Hepatocyte (in vitro differentiated cells): ENCODE results near the gene ELL. TPM values are rescaled to one million over a fixed set of nuclear protein-coding genes. Genes with fewer than 3 reads are reported as not detected.

Source experiments
- DNase-seq: peaks from one replicate; pipeline ENCODE4 v3.0.0-alpha.2; 2016; ENCODE audit warnings: low spot score
- H2AFZ ChIP-seq: fragments of 200-600 bp; sonication (generic); 2 replicates; pipeline ENCODE4 v1.6.0; 2016; ENCODE audit warnings: antibody characterized with exemption, mild to moderate bottlenecking
- H3K27ac ChIP-seq: fragments of 200-600 bp; sonication (generic); 2 replicates; pipeline ENCODE4 v1.5.1; 2016; ENCODE audit warnings: mild to moderate bottlenecking
- H3K27me3 ChIP-seq: fragments of 200-600 bp; sonication (generic); 2 replicates; pipeline ENCODE4 v1.6.1; 2016
- H3K36me3 ChIP-seq: fragments of 200-600 bp; sonication (generic); replicated peaks from 2 replicates; pipeline ENCODE4 v1.5.1; 2016; ENCODE audit warnings: low read depth; ENCODE audit not compliant: insufficient read depth
- H3K4me1 ChIP-seq: fragments of 200-600 bp; sonication (generic); 2 replicates; pipeline ENCODE4 v1.5.1; 2016; ENCODE audit warnings: mild to moderate bottlenecking, moderate library complexity; ENCODE audit not compliant: insufficient read depth
- H3K4me2 ChIP-seq: fragments of 200-600 bp; sonication (generic); 2 replicates; pipeline ENCODE4 v1.6.0; 2016
- H3K4me3 ChIP-seq: fragments of 200-600 bp; sonication (generic); 2 replicates; pipeline ENCODE4 v1.5.1; 2016; ENCODE audit warnings: mild to moderate bottlenecking
- H3K79me2 ChIP-seq: fragments of 200-600 bp; sonication (generic); 2 replicates; pipeline ENCODE4 v1.6.0; 2017; ENCODE audit warnings: mild to moderate bottlenecking
- H3K9me2 ChIP-seq: fragments of 200-600 bp; sonication (generic); replicated peaks from 2 replicates; pipeline ENCODE4 v1.6.0; 2017; ENCODE audit warnings: mild to moderate bottlenecking; ENCODE audit not compliant: insufficient read depth
- H3K9me3 ChIP-seq: fragments of 200-600 bp; sonication (generic); 2 replicates; pipeline ENCODE4 v1.5.1; 2016; ENCODE audit warnings: low read depth, mild to moderate bottlenecking
- H4K20me1 ChIP-seq: fragments of 200-600 bp; sonication (generic); 2 replicates; pipeline ENCODE4 v1.6.0; 2016; ENCODE audit warnings: mild to moderate bottlenecking; ENCODE audit not compliant: insufficient read depth, poor library complexity, severe bottlenecking
- EZH2 ChIP-seq: fragments of 200-600 bp; sonication (generic); IDR thresholded peaks from 2 replicates; pipeline ENCODE4 v1.6.1; 2016; ENCODE audit warnings: antibody characterized with exemption, mild to moderate bottlenecking, borderline replicate concordance
- EZH2phosphoT487 ChIP-seq: fragments of 200-600 bp; sonication (generic); IDR thresholded peaks from one replicate; pipeline ENCODE4 v1.6.1; 2018; ENCODE audit warnings: antibody characterized with exemption, mild to moderate bottlenecking, low read depth, moderate library complexity; ENCODE audit not compliant: unreplicated experiment, severe bottlenecking
- WGBS: methylation state at CpG from one replicate; pipeline ENCODE4 v1.1.6; 2016; ENCODE audit warnings: low lambda C conversion rate; ENCODE audit errors: missing lambda C conversion rate; 5-methylcytosine and 5-hydroxymethylcytosine counted together
- polyA plus RNA-seq: library from polyadenylated mRNA; unstranded; fragments of >200 nt; fragmentation: Nextera tagmentation; extraction: Ambion mirVana; gene quantifications from 2 replicates; pipeline ENCODE4 v1.2.1, GENCODE V29; 2016
- total RNA-seq: library from RNA; depleted of rRNA; stranded (reverse); fragments of >200 nt; gene quantifications from 2 replicates; pipeline ENCODE4 v1.2.3, GENCODE V29; 2014
- TF ChIP-seq, protein P1 (sequence below): fragments of 200-600 bp; sonication (generic); IDR thresholded peaks from 2 replicates; pipeline ENCODE4 v1.5.1; 2016; ENCODE audit warnings: antibody characterized with exemption, mild to moderate bottlenecking; ENCODE audit not compliant: poor library complexity

The ELL gene
- total and polyA plus RNA-seq, 2 experiments from 2014 or later = 11.0 to 15.0 TPM

DNA sequence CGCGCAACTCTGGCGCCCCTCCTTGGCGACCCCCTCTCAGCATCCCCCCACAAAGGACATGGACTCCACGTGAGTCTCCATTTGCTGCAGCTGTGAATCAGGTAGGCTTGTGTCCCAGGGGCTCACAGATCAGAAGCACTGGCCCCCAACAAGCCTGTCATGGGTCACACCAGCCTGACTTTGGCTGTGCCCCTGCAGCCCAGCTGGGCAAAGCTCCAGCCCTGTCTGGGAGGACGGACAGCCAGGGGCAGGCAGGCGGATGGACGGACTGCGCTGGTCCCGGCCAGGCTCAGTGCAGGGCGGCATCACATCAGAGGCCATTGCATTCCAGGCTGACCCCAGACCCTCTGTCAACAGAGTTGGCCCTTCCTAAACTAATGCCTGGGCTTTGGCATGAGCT, 55.5 kb downstream of the ELL start:
- Histone ChIP-seq H3K27me3 (no peaks in the 10 kb centered on the region), H3K36me3 (no peaks in the 10 kb centered on the region), H3K79me2 (peaks cover 18% of the 10 kb centered on the region), H3K9me3 (no peaks in the 10 kb centered on the region), H3K9me2 (no peaks in the 10 kb centered on the region), H4K20me1 (peaks cover 23% of the 10 kb centered on the region), H2AFZ (no peak overlapping the region), H3K4me2 (no peak overlapping the region), H3K4me3 (no peak overlapping the region), H3K4me1 (peaks cover 22% of the 10 kb centered on the region), H3K27ac (no peak overlapping the region)
- WGBS = 98% methylated on average over 11 of the region's 11 CpGs
- no peak for DNase-seq
- no peak for TF ChIP-seq EZH2

DNA sequence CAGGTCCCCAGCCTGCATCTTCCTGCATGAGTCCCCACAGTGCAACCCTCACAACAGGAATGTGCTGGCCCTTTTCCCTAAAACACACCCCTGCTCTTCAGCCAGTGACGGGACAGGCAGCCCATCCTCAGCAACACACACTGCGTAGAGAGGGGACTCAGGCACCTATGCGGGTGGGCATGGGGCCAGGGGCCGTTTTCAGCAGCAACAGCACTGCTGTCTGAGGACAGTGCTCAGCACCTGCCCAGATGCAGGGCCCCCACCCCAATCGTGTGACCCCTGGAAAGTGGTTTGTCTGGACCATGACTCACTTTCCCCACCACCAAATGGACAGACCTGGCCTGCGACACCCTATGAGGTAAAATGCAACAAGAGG, 55.9 kb downstream of the ELL start:
- no peak for TF ChIP-seq EZH2phosphoT487
- TF ChIP-seq, protein P1, sequence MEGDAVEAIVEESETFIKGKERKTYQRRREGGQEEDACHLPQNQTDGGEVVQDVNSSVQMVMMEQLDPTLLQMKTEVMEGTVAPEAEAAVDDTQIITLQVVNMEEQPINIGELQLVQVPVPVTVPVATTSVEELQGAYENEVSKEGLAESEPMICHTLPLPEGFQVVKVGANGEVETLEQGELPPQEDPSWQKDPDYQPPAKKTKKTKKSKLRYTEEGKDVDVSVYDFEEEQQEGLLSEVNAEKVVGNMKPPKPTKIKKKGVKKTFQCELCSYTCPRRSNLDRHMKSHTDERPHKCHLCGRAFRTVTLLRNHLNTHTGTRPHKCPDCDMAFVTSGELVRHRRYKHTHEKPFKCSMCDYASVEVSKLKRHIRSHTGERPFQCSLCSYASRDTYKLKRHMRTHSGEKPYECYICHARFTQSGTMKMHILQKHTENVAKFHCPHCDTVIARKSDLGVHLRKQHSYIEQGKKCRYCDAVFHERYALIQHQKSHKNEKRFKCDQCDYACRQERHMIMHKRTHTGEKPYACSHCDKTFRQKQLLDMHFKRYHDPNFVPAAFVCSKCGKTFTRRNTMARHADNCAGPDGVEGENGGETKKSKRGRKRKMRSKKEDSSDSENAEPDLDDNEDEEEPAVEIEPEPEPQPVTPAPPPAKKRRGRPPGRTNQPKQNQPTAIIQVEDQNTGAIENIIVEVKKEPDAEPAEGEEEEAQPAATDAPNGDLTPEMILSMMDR = no peak
- no peak for TF ChIP-seq EZH2
- Histone ChIP-seq H2AFZ (no peak overlapping the region), H3K79me2 (peaks cover 18% of the 10 kb centered on the region), H3K4me1 (peaks cover 22% of the 10 kb centered on the region), H4K20me1 (peaks cover 23% of the 10 kb centered on the region), H3K27ac (no peak overlapping the region), H3K27me3 (no peaks in the 10 kb centered on the region), H3K9me3 (no peaks in the 10 kb centered on the region), H3K36me3 (no peaks in the 10 kb centered on the region), H3K9me2 (no peaks in the 10 kb centered on the region), H3K4me3 (no peak overlapping the region), H3K4me2 (no peak overlapping the region)
- no peak for DNase-seq
- 97% methylated on average over 6 of the region's 6 CpGs for WGBS

DNA sequence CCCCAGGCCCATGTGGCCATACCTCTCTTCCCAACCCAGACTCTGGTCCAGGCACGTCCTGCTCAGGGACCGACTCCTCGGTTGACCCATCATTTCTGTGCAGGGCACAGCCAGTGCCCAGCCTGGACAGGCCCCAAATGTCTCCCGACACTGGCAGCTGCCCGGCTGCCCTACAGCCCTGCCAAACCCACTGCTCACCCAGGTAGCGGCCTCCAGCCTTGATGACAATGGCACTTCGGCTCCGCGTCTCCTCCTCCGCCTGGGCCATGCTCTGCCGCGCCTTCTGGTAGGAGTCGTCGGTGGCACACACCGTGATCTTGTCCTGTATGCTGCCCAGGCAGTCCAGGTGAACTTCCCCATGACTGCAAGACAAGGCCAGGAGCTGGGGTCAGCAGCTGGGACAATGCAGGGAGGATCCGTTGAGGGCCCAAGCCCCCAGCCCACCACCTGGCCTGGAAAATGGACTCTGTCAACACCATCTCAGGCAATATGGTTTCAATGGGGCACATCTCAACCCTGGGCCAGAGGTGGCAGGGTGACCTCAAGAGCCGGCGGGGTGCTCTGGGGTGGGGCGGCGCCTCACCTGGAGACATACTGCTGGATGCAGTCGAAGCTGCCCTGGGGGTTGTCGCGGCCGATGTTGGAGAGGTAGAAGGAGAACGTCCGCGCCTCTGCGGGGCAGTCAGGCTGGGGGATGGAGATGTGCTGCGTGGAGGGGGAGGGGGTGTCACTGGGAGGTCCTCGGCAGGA, 56.5 kb downstream of the ELL start:
- H2AFZ ChIP-seq = no peak overlapping the region
- no peaks in the 10 kb centered on the region for H3K36me3 ChIP-seq
- peaks cover 18% of the 10 kb centered on the region for H3K79me2 ChIP-seq
- no peaks in the 10 kb centered on the region for H3K27me3 ChIP-seq
- no peak overlapping the region for H3K4me2 ChIP-seq
- no peaks in the 10 kb centered on the region for H3K9me3 ChIP-seq
- H3K4me3 ChIP-seq = no peak overlapping the region
- peaks cover 26% of the 10 kb centered on the region for H3K4me1 ChIP-seq
- no peak for DNase-seq
- TF ChIP-seq EZH2phosphoT487 = no peak
- TF ChIP-seq, protein P1 = no peak
- no peak for TF ChIP-seq EZH2
- peaks cover 23% of the 10 kb centered on the region for H4K20me1 ChIP-seq
- WGBS = 97% methylated on average over 30 of the region's 30 CpGs
- H3K27ac ChIP-seq = peak overlapping the region; percentile 64
- H3K9me2 ChIP-seq = no peaks in the 10 kb centered on the region

DNA sequence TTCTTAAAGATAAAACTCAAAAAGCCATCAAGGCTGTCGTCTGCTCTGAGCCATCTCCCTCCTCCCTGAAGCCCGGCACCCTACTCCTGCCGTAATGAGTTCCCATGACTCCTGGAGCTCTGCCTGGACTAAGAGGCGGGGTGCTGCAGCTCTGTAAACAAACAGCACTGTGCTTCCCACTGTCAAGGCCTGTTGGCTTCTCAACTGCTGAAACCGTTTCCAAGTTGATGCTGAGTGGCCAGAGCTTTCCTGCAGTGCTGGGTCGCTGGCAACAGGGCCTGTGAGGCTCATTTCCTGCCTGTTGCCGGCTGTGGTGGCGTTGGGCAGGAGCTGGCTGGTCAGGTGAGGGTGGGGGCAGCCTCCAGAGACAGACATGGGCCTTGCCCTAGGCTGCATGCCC, 57.2 kb downstream of the ELL start:
- TF ChIP-seq, protein P1 = no peak
- no peak for TF ChIP-seq EZH2phosphoT487
- H3K9me2 ChIP-seq = no peaks in the 10 kb centered on the region
- 51% methylated on average over 8 of the region's 8 CpGs for WGBS
- H3K9me3 ChIP-seq = no peaks in the 10 kb centered on the region
- H4K20me1 ChIP-seq = peaks cover 17% of the 10 kb centered on the region
- no peak overlapping the region for H2AFZ ChIP-seq
- H3K4me2 ChIP-seq = no peak overlapping the region
- H3K79me2 ChIP-seq = peaks cover 18% of the 10 kb centered on the region
- H3K4me1 ChIP-seq = peaks cover 28% of the 10 kb centered on the region
- peak; percentile 72 for DNase-seq
- H3K27me3 ChIP-seq = no peaks in the 10 kb centered on the region
- H3K36me3 ChIP-seq = no peaks in the 10 kb centered on the region
- peak overlapping the region; percentile 64 for H3K27ac ChIP-seq
- no peak overlapping the region for H3K4me3 ChIP-seq
